IPS-18c (cell line): Measurements from ENCODE around the gene CFAP44.
"Not testable (repeated sequence)": the region's sequence is repeated elsewhere in the genome, so short reads cannot be mapped to it uniquely, and the experiment has no call there.

Experiments
- H3K4me3 ChIP-seq: 2 replicates; pipeline ENCODE4 v1.7.0; 2013; ENCODE audit warnings: low read depth, mild to moderate bottlenecking, low read length, moderate library complexity; ENCODE audit not compliant: insufficient read depth
- H3K9me3 ChIP-seq: one replicate; pipeline ENCODE4 v1.6.1; 2013; ENCODE audit warnings: mild to moderate bottlenecking, low read length, moderate library complexity; ENCODE audit not compliant: control insufficient read depth, insufficient read depth

Gene CFAP44

DNA sequence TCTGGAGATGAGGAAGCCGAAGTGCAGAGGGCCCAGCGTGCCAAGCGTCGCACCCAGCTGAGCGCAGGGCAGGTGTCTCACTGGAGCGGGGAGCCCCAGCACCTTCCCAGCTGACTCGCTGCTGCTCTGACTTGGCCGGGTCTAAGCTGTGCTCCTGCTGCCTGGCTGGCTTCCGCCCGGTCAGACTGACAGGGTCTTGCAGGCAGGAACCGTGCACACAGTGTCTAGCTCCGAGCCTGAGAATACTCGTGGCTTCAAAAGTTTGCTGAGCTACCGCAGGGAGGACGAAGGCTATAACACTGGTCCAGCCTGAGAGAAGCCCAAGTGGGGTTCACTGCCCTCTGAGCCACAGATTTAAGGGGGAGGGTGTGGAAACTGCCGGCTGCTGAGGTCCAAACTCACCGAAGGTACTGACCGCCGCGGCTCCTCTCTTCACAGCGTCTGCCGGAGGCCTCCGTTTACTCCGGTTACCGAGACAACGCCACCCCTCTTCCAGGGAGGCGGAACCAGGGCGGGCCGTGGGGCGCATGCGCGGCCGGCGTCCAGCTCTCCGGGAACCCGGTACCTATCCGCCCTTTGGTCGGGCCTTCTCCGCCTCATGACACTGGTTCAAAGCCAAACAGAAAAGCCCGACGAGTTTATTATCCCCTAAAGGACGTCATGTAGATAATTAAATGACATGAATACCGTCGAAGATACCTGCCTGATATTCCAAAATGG, at the start of gene CFAP44:
TSS of gene CFAP44 (minus strand) at position 443 of the 720 bp plus-strand sequence. CDS start 7,829 bp downstream, outside the sequence.
- Histone ChIP-seq H3K4me3 (peak within 1 kb of the TSS; percentile 21; the same call in 1 of the 2 replicates), H3K9me3 (no peaks in the 10 kb centered on the region)

- Histone ChIP-seq H3K4me3 (no peak overlapping the region), H3K9me3 (no peaks in the 10 kb centered on the region)
Measured at GRCh38 chr3:113485161-113485609, 43.9 kb upstream of the CFAP44 start.

DNA sequence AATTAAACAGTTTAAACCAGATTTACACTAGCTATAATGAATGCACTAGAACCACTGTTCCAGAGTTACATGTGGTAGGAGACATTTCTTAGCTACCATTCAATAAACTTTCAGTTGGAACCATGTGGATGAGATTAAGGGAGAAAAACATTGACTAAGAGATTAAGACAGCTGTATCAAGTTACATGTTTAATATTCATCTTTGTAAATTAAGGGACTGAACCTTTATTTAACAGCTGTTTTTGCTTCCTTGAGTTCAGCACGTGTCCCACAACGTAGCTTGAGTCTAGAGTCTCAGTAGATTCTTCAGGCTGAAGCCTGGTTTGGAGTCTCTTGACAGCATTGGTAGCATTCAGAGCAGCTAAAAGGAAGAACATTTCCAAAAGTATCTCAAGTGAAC, 27.2 kb upstream of the CFAP44 start:
- H3K9me3 ChIP-seq: no peaks in the 10 kb centered on the region
- no peak overlapping the region for H3K4me3 ChIP-seq

DNA sequence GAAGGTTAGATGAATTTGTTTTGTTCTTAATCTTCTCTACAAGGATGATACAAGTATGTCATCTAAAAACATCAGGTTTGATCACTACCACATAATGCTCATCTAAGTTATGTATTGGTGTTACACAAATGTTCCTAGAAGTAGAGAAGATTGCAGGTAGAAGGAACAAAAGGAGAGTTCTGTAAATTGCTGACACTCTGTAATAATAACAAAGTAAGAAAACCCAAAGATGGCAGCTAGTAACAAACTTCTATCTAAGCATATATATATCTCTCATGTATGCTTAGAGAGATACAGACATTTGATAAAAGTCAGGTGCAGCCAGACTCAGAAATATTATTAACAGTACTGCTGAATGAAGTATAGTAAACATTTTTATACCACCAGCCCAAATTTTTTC, 20.2 kb upstream of the CFAP44 start:
- Histone ChIP-seq H3K9me3 (no peaks in the 10 kb centered on the region), H3K4me3 (no peak overlapping the region)

GRCh38 chr3:113458554-113458953, 17.3 kb upstream of the CFAP44 start:
- not testable (repeated sequence) for H3K9me3 ChIP-seq, H3K4me3 ChIP-seq

DNA sequence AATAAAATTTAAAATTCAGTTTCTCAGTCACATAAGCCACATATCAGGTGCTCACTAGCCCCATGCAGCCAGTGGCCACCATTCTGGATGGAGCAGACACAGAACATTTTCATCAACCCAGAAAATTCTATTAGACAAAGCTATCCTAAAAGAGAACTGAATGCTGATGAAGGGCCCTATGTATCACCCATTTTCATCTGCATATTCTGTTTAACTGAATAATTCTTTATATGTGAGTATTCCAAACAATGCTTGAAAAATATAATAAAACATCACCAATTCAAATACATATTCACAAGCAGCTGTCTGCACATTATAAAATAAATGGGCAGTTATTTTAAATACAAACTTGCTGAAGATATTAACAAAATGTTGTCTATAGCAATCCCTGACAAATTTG, 14.2 kb upstream of the CFAP44 start:
- Histone ChIP-seq H3K9me3 (no peaks in the 10 kb centered on the region), H3K4me3 (no peak overlapping the region)

DNA sequence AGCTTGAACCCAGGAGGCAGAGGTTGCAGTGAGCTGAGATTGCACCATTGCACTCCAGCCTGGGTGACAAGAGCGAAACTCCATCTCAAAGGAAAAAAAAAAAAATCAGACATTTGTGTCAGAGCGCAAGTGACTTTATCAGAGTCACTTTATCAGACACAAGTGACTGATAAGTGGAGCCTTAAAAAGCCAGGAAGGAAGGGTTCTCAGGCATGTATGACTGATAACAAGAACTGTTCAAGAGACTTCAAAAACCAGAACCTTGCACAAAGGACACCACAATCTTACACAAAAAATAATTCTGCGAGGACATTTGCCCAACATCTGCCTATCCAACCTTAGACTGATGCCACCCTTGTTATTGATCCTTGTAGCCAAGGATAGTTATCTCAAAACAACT, 13.3 kb upstream of the CFAP44 start:
- Histone ChIP-seq H3K4me3 (no peak overlapping the region), H3K9me3 (no peaks in the 10 kb centered on the region)

- no peaks in the 10 kb centered on the region for H3K9me3 ChIP-seq
- H3K4me3 ChIP-seq: no peak overlapping the region
Measured at GRCh38 chr3:113454057-113454456, 12.8 kb upstream of the CFAP44 start.

DNA sequence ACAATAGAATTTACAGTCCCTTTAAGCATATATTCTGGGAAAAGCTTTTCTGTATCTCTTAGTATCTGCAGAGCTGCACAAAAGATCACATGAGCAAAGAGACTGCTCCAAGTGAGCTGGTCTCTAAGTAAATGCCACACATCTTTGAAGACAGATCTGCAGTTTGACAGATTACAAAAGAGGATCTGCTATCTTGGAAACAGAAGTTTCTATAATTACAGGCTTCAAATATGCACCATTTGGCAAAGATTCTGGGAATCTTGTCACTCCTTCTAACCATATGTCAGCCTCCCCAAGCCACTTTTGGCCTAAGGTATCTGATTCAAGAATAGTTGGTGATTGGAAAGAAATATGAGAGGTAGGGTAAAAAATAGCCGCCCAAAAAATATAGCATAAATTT, 9.6 kb upstream of the CFAP44 start:
- Histone ChIP-seq H3K9me3 (no peaks in the 10 kb centered on the region), H3K4me3 (no peak overlapping the region)

GRCh38 chr3:113439606-113440005, 1.7 kb downstream of the CFAP44 start:
- Histone ChIP-seq H3K9me3 (no peaks in the 10 kb centered on the region), H3K4me3 (no peak overlapping the region)

- H3K4me3 ChIP-seq: no peak overlapping the region
- no peaks in the 10 kb centered on the region for H3K9me3 ChIP-seq
Measured at GRCh38 chr3:113438224-113438623, 3.1 kb downstream of the CFAP44 start.

DNA sequence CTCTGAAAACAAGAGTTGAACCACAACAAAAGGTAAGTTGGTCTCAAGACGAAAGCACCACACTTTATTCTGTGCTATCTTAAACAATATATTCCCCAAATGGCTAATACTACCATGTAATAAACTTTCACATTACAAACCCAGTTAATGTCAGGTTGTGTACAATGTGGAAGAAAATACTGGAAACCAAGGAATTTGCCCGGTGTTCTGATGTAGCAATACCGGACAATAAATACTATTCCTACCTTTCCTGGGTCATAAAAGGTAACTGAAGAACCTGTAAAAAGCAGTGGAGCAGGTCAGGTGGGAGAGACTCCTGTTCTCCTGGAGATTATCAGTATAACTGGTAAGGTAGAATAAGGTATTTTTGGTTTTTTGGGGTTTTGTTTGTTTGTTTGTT, 3.9 kb downstream of the CFAP44 start:
- H3K4me3 ChIP-seq: no peak overlapping the region
- no peaks in the 10 kb centered on the region for H3K9me3 ChIP-seq

DNA sequence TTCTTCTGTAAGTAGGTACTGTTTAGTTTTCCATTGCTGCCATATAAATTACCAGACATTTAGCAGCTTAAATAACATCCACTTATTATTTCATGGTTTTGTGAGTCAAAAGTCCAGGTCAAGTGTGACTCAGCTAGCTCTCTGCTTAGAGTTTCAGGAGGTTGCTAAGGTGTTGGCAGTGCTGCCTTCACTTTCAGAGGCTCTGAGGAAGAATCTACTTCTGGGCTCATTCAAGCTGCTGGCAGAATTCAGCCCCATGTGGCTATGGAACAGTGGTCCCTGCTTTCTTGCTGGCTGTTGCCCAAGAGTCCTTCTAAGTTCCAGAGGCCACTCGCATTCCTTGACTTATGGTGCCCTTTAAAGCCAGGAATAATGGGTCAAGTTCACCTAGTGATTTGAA, 4.5 kb downstream of the CFAP44 start:
- Histone ChIP-seq H3K4me3 (no peak overlapping the region), H3K9me3 (no peaks in the 10 kb centered on the region)

DNA sequence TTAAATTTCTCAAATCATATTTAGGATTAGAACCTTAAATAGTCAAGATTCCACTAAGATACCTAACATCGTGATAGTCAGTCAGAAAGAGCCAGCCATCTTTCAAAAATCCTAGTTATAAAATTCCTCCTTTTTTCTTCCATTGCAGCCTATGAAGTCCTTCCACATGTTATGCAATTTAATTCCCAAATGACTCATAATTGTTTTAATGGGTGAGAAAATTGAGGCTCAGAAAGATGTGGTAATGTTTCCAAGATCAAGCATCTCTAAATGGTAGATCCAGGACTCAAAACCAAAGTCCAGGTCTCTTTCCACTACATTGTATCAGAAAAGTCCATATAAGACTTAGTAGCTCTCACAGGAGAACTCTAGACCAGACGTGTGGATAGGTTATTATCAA, 9.5 kb downstream of the CFAP44 start:
- Histone ChIP-seq H3K9me3 (no peaks in the 10 kb centered on the region), H3K4me3 (no peak overlapping the region)

DNA sequence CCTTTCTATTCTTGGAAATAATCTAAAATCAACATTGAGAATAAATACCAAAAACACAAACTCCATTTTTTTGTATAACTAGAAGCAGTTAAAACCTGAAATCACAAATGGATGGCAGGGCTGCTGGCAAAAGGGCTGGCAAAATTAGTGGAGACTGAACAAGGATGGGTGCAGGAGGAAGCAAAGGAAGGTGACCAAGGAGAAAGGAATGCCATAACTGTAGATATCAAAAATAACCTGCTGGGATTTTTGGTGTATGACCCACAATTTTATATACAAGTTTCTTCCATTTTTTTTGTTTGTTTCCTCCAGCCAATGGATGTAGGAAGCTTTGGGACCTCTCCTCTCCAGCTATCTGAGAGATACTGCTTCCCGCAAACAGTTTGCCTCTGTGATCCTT, 12.7 kb downstream of the CFAP44 start:
- H3K4me3 ChIP-seq: no peak overlapping the region
- no peaks in the 10 kb centered on the region for H3K9me3 ChIP-seq

DNA sequence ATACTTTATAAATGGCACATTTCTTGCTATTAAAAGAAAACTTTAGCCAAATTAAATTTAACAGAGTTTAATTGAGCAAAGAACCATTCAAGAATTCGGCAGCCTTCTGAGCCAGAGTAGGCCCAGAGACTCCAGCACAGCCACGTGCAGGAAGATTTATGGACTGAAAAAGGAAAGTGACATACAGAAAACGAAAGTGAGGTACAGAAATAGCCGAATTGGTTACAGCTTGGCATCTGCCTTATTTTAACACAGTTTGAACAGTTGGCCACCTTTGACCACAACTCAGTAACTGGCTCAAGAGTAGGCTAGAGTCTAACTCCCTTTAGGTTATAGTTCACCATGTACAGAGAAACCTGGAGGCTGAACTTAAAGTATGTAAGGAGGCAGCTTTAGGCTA, 17.6 kb downstream of the CFAP44 start:
- no peaks in the 10 kb centered on the region for H3K9me3 ChIP-seq

GRCh38 chr3:113421082-113421481, 20.2 kb downstream of the CFAP44 start:
- no peak overlapping the region for H3K4me3 ChIP-seq
- no peaks in the 10 kb centered on the region for H3K9me3 ChIP-seq

More for the DNA sequence above, 17.6 kb downstream of the CFAP44 start:
- H3K4me3 ChIP-seq: no peak overlapping the region

- H3K4me3 ChIP-seq: no peak overlapping the region
- peaks cover 2% of the 10 kb centered on the region for H3K9me3 ChIP-seq
Measured at GRCh38 chr3:113409676-113410075, 31.6 kb downstream of the CFAP44 start.

DNA sequence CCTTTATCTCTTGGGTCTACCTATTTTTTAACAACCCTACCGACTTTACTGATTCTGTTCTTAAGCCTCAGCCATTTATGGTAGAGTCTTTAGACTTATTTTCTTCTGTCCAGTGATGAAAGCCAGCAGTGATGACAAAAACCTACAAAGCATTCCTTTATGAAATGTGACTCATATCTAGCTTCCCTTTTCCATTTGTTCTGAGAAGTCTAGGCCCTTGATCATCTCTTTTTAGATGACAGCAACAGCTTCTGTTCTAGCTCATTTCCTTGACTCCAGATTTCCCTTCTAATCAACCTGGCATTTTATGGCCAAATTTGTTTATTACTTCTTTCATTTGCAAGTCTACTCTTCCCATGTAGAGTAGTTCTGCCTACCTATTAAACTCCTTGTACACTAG, 36.1 kb downstream of the CFAP44 start:
- H3K4me3 ChIP-seq: no peak overlapping the region
- no peaks in the 10 kb centered on the region for H3K9me3 ChIP-seq
